IMR-90 (cell line): Measurements from ENCODE around the gene SEC22A. TPM values are rescaled to one million over a fixed set of nuclear protein-coding genes. Genes with fewer than 3 reads are reported as not detected.

Experiments used
- ATAC-seq: fragments of 200-7000 bp; cut with Tn5 transposase; 2 replicates; pipeline ENCODE4 v1.9.1; 2020; ENCODE audit warnings: low read depth, mild to moderate bottlenecking, moderate library complexity
- BruUV-seq: library from RNA; stranded (reverse); fragments of 400-500 nt; replicated peaks from 2 replicates; lab custom pipeline; 2021; lab: Mats Ljungman, UMichigan
- CTCF ChIA-PET: fragments of 300-600 bp; formaldehyde crosslinking; extraction: SDS; loops from one replicate; lab custom pipeline; 2021; ENCODE audit warnings: antibody characterized with exemption; lab: Yijun Ruan, JAX
- POLR2A ChIA-PET: fragments of 300-600 bp; sonication (Branson Sonifier 250); formaldehyde crosslinking; loops from one replicate; lab custom pipeline; 2022; ENCODE audit warnings: antibody characterized with exemption; ENCODE audit not compliant: unreplicated experiment; lab: Charles Lee
- DNase-seq: peaks from one replicate; pipeline ENCODE4 v3.0.0; 2013
- H2AFZ ChIP-seq: replicated peaks from 2 replicates; pipeline ENCODE3; 2013; ENCODE audit warnings: low read length, mild to moderate bottlenecking; ENCODE audit not compliant: poor library complexity
- H2AK5ac ChIP-seq: 2 replicates; pipeline ENCODE4 v1.6.1; 2013; ENCODE audit warnings: low read depth, low read length, inconsistent platforms
- H2AK9ac ChIP-seq: replicated peaks from 2 replicates; pipeline ENCODE3; 2013; ENCODE audit warnings: mild to moderate bottlenecking, low read depth, low read length, moderate library complexity; ENCODE audit not compliant: poor library complexity
- H2BK120ac ChIP-seq: 2 replicates; pipeline ENCODE4 v1.6.1; 2013; ENCODE audit warnings: low read depth, low read length, inconsistent platforms
- H2BK15ac ChIP-seq: 3 replicates; pipeline ENCODE4 v1.6.1; 2013; ENCODE audit warnings: low read depth, low read length, inconsistent platforms
- H2BK20ac ChIP-seq: 2 replicates; pipeline ENCODE4 v1.6.1; 2013; ENCODE audit warnings: low read depth, mild to moderate bottlenecking, inconsistent platforms, low read length, moderate library complexity
- H2BK5ac ChIP-seq: 2 replicates; pipeline ENCODE4 v1.6.1; 2013; ENCODE audit warnings: mild to moderate bottlenecking, low read depth, low read length, inconsistent platforms; ENCODE audit not compliant: poor library complexity, severe bottlenecking
- H3K14ac ChIP-seq: replicated peaks from 2 replicates; pipeline ENCODE4 v1.6.1; 2013; ENCODE audit warnings: low read depth, low read length, inconsistent platforms
- H3K18ac ChIP-seq: 2 replicates; pipeline ENCODE4 v1.6.1; 2013; ENCODE audit warnings: low read depth, low read length, control low read depth
- H3K23ac ChIP-seq: 2 replicates; pipeline ENCODE4 v1.6.1; 2013; ENCODE audit warnings: low read depth, low read length, inconsistent platforms
- H3K27ac ChIP-seq: 2 replicates; pipeline ENCODE4 v1.5.1; 2013; ENCODE audit warnings: mild to moderate bottlenecking, control low read depth, low read length; ENCODE audit not compliant: insufficient read depth
- H3K27me3 ChIP-seq: 2 replicates; pipeline ENCODE4 v1.6.1; 2013; ENCODE audit warnings: low read length; ENCODE audit not compliant: control insufficient read depth, insufficient read depth
- H3K36me3 ChIP-seq: 2 replicates; pipeline ENCODE4 v1.6.1; 2013; ENCODE audit warnings: low read length, mixed read lengths; ENCODE audit not compliant: control insufficient read depth, insufficient read depth
- H3K4ac ChIP-seq: 2 replicates; pipeline ENCODE4 v1.6.1; 2013; ENCODE audit warnings: low read depth, low read length, inconsistent platforms
- H3K4me1 ChIP-seq: 2 replicates; pipeline ENCODE4 v1.6.1; 2013; ENCODE audit warnings: low read length, mixed read lengths; ENCODE audit not compliant: control insufficient read depth, insufficient read depth
- H3K4me2 ChIP-seq: 2 replicates; pipeline ENCODE4 v1.6.1; 2013; ENCODE audit warnings: low read depth, mild to moderate bottlenecking, control low read depth, low read length, moderate library complexity
- H3K4me3 ChIP-seq: 2 replicates; pipeline ENCODE4 v1.5.1; 2013; ENCODE audit warnings: low read depth, mild to moderate bottlenecking, control low read depth, low read length, moderate library complexity; ENCODE audit not compliant: insufficient read depth
- H3K56ac ChIP-seq: 2 replicates; pipeline ENCODE4 v1.6.1; 2013; ENCODE audit warnings: low read length, inconsistent platforms; ENCODE audit not compliant: insufficient read depth; ENCODE audit errors: extremely low read depth
- H3K79me1 ChIP-seq, 2 experiments: 2 replicates each; pipeline ENCODE4 v1.6.1; 2013; ENCODE audit warnings: low read length in 2 of 2, inconsistent platforms in 1 of 2, low read depth in 1 of 2
- H3K9ac ChIP-seq: 2 replicates; pipeline ENCODE4 v1.6.1; 2013; ENCODE audit warnings: low read depth, low read length, control low read depth
- H3K9me1 ChIP-seq: 2 replicates; pipeline ENCODE4 v1.6.1; 2013; ENCODE audit warnings: low read length, inconsistent platforms; ENCODE audit not compliant: insufficient read depth
- H3K9me3 ChIP-seq: 2 replicates; pipeline ENCODE4 v1.6.1; 2013; ENCODE audit warnings: low read length; ENCODE audit not compliant: control insufficient read depth, insufficient read depth
- H4K20me1 ChIP-seq: 2 replicates; pipeline ENCODE4 v1.6.1; 2013; ENCODE audit warnings: low read length, inconsistent platforms; ENCODE audit not compliant: insufficient read depth
- H4K5ac ChIP-seq: 2 replicates; pipeline ENCODE4 v1.6.1; 2013; ENCODE audit warnings: mild to moderate bottlenecking, low read depth, low read length, control low read depth
- H4K8ac ChIP-seq, 2 experiments: 2 replicates each; pipeline ENCODE4 v1.6.1; 2013; ENCODE audit warnings: low read depth in 2 of 2, low read length in 2 of 2, control low read depth in 1 of 2, inconsistent platforms in 1 of 2
- H4K91ac ChIP-seq: 2 replicates; pipeline ENCODE4 v1.6.1; 2013; ENCODE audit warnings: low read depth, low read length, inconsistent platforms; ENCODE audit not compliant: insufficient read depth
- BHLHE40 ChIP-seq: fragments of 150-350 bp; IDR thresholded peaks from 2 replicates; pipeline ENCODE4 v1.6.1; 2016; ENCODE audit warnings: mild to moderate bottlenecking, low read depth, low read length
- CHD1 ChIP-seq: IDR thresholded peaks from 2 replicates; pipeline ENCODE4 v1.6.1; 2012; ENCODE audit warnings: low read depth, low read length, improper control_type of control experiment
- MAFK ChIP-seq: IDR thresholded peaks from 2 replicates; pipeline ENCODE4 v1.6.1; 2012; ENCODE audit warnings: low read depth, low read length, improper control_type of control experiment
- MAZ ChIP-seq: IDR thresholded peaks from 2 replicates; pipeline ENCODE4 v1.6.1; 2012; ENCODE audit warnings: low read depth, mild to moderate bottlenecking, low read length, improper control_type of control experiment, moderate library complexity, borderline replicate concordance
- MXI1 ChIP-seq: IDR thresholded peaks from 2 replicates; pipeline ENCODE4 v1.6.1; 2012; ENCODE audit warnings: low read depth, mild to moderate bottlenecking, low read length, moderate library complexity, borderline replicate concordance
- RAD21 ChIP-seq: IDR thresholded peaks from 2 replicates; pipeline ENCODE4 v1.6.1; 2012; ENCODE audit warnings: low read length, improper control_type of control experiment
- SMC3 ChIP-seq: fragments of 150-350 bp; IDR thresholded peaks from 2 replicates; pipeline ENCODE4 v1.6.1; 2016; ENCODE audit warnings: low read depth, mild to moderate bottlenecking, antibody characterized with exemption, low read length, moderate library complexity
- WGBS, 2 experiments: methylation state at CpG; one replicate each; pipeline versions ENCODE4 v1.1.5 to v1.1.7; 2013; ENCODE audit warnings: missing lambda C conversion rate in 2 of 2; ENCODE audit not compliant: insufficient read length in 1 of 2; ENCODE audit errors: extremely low coverage in 2 of 2; 5-methylcytosine and 5-hydroxymethylcytosine counted together
- dilution Hi-C: fragments of 300-500 bp; cut with HindIII; formaldehyde crosslinking; loops from one replicate; pipeline ENCODE4 v1.14.3; 2018; ENCODE audit warnings: low sequenced_read_pairs; ENCODE audit not compliant: unreplicated experiment
- in situ Hi-C: fragments of 300-500 bp; cut with MboI; formaldehyde crosslinking; loops from 3 replicates; pipeline ENCODE4 v1.14.3; 2019; ENCODE audit warnings: low sequenced_read_pairs, inconsistent platforms, mixed read lengths
- intact Hi-C: fragments of 100-400 bp; cut with micrococcal nuclease; formaldehyde crosslinking; loops from 2 replicates; pipeline ENCODE4 v1.10.0; 2022
- polyA plus RNA-seq, 3 experiments: library from polyadenylated mRNA; depleted of rRNA; stranded (reverse); fragments of >200 nt; gene quantifications; 2 replicates each; pipeline ENCODE4 v1.2.3, GENCODE V29; 2012; ENCODE audit warnings: low replicate concordance in 1 of 3
- total RNA-seq: library from RNA; depleted of rRNA; stranded (reverse); fragments of >200 nt; gene quantifications from 2 replicates; pipeline ENCODE4 v1.2.3, GENCODE V29; 2012
- TF ChIP-seq, protein P1 (sequence below): fragments of 150-350 bp; IDR thresholded peaks from 2 replicates; pipeline ENCODE4 v1.6.1; 2016; ENCODE audit warnings: low read depth, mild to moderate bottlenecking, low read length, moderate library complexity, borderline replicate concordance
- TF ChIP-seq, protein P2 (sequence below): fragments of 150-350 bp; IDR thresholded peaks from 2 replicates; pipeline ENCODE4 v1.6.1; 2017; ENCODE audit warnings: mild to moderate bottlenecking, antibody characterized with exemption, low read length, low read depth

SEC22A gene
- total and polyA plus RNA-seq, 2 of the 4 experiments (the other 2 are of a cell fraction), result 17.5 to 36.0 TPM

DNA sequence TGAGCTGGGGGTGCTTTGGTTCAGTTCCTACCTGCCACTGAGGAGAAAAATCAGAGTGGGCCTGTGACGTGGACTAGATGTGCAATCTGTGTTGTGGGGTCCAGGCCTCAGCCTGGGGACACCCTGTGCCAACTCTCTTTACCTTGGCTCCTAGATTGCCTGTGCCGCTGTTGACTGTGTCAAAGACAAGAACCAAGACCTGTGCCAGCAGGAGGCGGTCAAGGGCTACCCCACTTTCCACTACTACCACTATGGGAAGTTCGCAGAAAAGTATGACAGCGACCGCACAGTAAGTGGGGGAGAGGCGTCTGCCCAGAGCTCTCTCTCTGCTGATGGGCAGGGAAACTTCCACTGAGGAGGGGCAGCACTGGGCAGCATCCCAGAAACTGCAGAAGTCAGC, 40.6 kb upstream of the SEC22A start:
- no CpG with 5 or more reads among the region's 7 CpGs for WGBS, 2 experiments
- H2AK5ac ChIP-seq, result no peak overlapping the region
- H2BK120ac ChIP-seq, result no peak overlapping the region
- no peak overlapping the region for H3K18ac ChIP-seq
- H2BK15ac ChIP-seq, result no peak overlapping the region
- H3K14ac ChIP-seq, result no peak overlapping the region
- no peak overlapping the region for H3K27ac ChIP-seq
- no peaks in the 10 kb centered on the region for H3K79me1 ChIP-seq
- BruUV-seq, result no TSS peak
- H3K36me3 ChIP-seq, result peaks cover 41% of the 10 kb centered on the region
- no peak overlapping the region for H2AFZ ChIP-seq
- dilution Hi-C loops (no loop called here), intact Hi-C loops (no loop called here), in situ Hi-C loops (no loop called here)
- no peak overlapping the region for H2AK9ac ChIP-seq
- ChIA-PET POLR2A (no interaction called here), CTCF (no interaction called here)
- no peak overlapping the region for H3K56ac ChIP-seq
- no peak overlapping the region for H2BK20ac ChIP-seq
- no peaks in the 10 kb centered on the region for H3K4me1 ChIP-seq
- peaks cover 18% of the 10 kb centered on the region for H3K9me1 ChIP-seq
- H4K8ac ChIP-seq, result no peak overlapping the region
- no peaks in the 10 kb centered on the region for H3K27me3 ChIP-seq
- no peak overlapping the region for H3K23ac ChIP-seq
- H3K4me2 ChIP-seq, result no peak overlapping the region
- H3K9me3 ChIP-seq, result no peaks in the 10 kb centered on the region
- no peak overlapping the region for H4K91ac ChIP-seq
- DNase-seq, result no peak
- no peak overlapping the region for H4K5ac ChIP-seq
- H2BK5ac ChIP-seq, result no peak overlapping the region
- no peak for ATAC-seq
- TF ChIP-seq MXI1 (no peak), MAZ (no peak), BHLHE40 (no peak), CHD1 (no peak), RAD21 (no peak), SMC3 (no peak), MAFK (no peak)
- TF ChIP-seq, protein P1, sequence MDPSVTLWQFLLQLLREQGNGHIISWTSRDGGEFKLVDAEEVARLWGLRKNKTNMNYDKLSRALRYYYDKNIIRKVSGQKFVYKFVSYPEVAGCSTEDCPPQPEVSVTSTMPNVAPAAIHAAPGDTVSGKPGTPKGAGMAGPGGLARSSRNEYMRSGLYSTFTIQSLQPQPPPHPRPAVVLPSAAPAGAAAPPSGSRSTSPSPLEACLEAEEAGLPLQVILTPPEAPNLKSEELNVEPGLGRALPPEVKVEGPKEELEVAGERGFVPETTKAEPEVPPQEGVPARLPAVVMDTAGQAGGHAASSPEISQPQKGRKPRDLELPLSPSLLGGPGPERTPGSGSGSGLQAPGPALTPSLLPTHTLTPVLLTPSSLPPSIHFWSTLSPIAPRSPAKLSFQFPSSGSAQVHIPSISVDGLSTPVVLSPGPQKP, result no peak
- TF ChIP-seq, protein P2, sequence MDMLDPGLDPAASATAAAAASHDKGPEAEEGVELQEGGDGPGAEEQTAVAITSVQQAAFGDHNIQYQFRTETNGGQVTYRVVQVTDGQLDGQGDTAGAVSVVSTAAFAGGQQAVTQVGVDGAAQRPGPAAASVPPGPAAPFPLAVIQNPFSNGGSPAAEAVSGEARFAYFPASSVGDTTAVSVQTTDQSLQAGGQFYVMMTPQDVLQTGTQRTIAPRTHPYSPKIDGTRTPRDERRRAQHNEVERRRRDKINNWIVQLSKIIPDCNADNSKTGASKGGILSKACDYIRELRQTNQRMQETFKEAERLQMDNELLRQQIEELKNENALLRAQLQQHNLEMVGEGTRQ, result no peak
- H3K4me3 ChIP-seq, result no peak overlapping the region
- no peak overlapping the region for H3K9ac ChIP-seq
- no peaks in the 10 kb centered on the region for H4K20me1 ChIP-seq
- H3K4ac ChIP-seq, result no peak overlapping the region
